Naive thymus-derived CD8-positive, alpha-beta T cell (primary cell): ENCODE data around the gene GPLD1. TPM values are rescaled to one million over a fixed set of nuclear protein-coding genes. Genes with fewer than 3 reads are reported as not detected.
"Not testable (repeated sequence)": the region's sequence is repeated elsewhere in the genome, so short reads cannot be mapped to it uniquely, and the experiment has no call there.

Experiments
- ATAC-seq, 2 donors: fragments of 150-1000 bp; cut with Tn5 transposase in 1 of 2; sonication (Bioruptor Pico), chemical (Tn5 transposase) in 1 of 2; 1 replicate in 1 of 2; 2 replicates in 1 of 2; pipeline ENCODE4 v1.10.0; 2021; ENCODE audit warnings: mild to moderate bottlenecking in 2 of 2, moderate library complexity in 2 of 2
- POLR2A ChIA-PET: fragments of 350-600 bp; sonication (Branson Sonifier 250); formaldehyde crosslinking; loops from one replicate; lab custom pipeline; 2021; ENCODE audit warnings: antibody characterized with exemption; lab: Charles Lee
- DNase-seq, 10 donors: peaks; one replicate each; pipeline versions ENCODE4 v3.0.0 to v3.0.0-alpha.2; 2020 to 2022
- H3K27ac Mint-ChIP-seq, 10 donors: one replicate each; pipeline ENCODE4 v1.8.0; 2020 to 2022; ENCODE audit warnings: mild to moderate bottlenecking in 10 of 10, mixed read lengths in 10 of 10, moderate library complexity in 4 of 10, inconsistent platforms in 1 of 10
- H3K27me3 Mint-ChIP-seq, 5 donors: one replicate each; pipeline ENCODE4 v1.8.0; 2021 to 2022; ENCODE audit warnings: mixed read lengths in 5 of 5
- H3K36me3 Mint-ChIP-seq, 3 donors: one replicate each; pipeline ENCODE4 v1.8.0; 2020 to 2022; ENCODE audit warnings: mixed read lengths in 3 of 3, mild to moderate bottlenecking in 2 of 3, inconsistent platforms in 1 of 3
- H3K4me1 Mint-ChIP-seq, 4 donors: one replicate each; pipeline ENCODE4 v1.8.0; 2021 to 2022; ENCODE audit warnings: mixed read lengths in 4 of 4
- H3K4me3 Mint-ChIP-seq, 10 donors: one replicate each; pipeline ENCODE4 v1.8.0; 2020 to 2022; ENCODE audit warnings: mild to moderate bottlenecking in 10 of 10, mixed read lengths in 10 of 10, moderate library complexity in 6 of 10, inconsistent platforms in 1 of 10
- H3K9me3 Mint-ChIP-seq, 9 donors: one replicate each; pipeline ENCODE4 v1.8.0; 2020 to 2022; ENCODE audit warnings: mixed read lengths in 9 of 9, mild to moderate bottlenecking in 3 of 9, inconsistent platforms in 1 of 9, moderate library complexity in 1 of 9
- polyA plus RNA-seq, 3 donors: library from polyadenylated mRNA; unstranded; fragments of 300-500 nt; fragmentation: Illumina TruSeq; gene quantifications; one replicate each; pipeline ENCODE4 v1.2.3, GENCODE V29; 2021
- total RNA-seq, 8 experiments: library from RNA in 2 of 8; stranded (reverse) in 2 of 8; gene quantifications; one replicate each; pipeline ENCODE4 v1.2.3 and lab custom pipeline; 2021 to 2026

The GPLD1 gene
- total and polyA plus RNA-seq, 5 experiments from 2014 or later: 1.1 to 1.8 (median 1.6) TPM; not detected in 2

GRCh38 chr6:24382891-24383494, 106.4 kb downstream of the GPLD1 start:
- POLR2A ChIA-PET: not testable (repeated sequence)

GRCh38 chr6:24382220-24382540, 107.2 kb downstream of the GPLD1 start:
- DNase-seq: no peak
- POLR2A ChIA-PET: no interaction called here
- peaks cover 0 to 4% (median 0%) of the 10 kb centered on the region in 9 donors for H3K9me3 Mint-ChIP-seq
- H3K36me3 Mint-ChIP-seq: no peaks in the 10 kb centered on the region
- H3K27me3 Mint-ChIP-seq: peaks cover 11 to 23% (median 14%) of the 10 kb centered on the region in 5 donors
- peaks cover 0 to 6% (median 0%) of the 10 kb centered on the region in 4 donors for H3K4me1 Mint-ChIP-seq
- H3K4me3 Mint-ChIP-seq: no peak overlapping the region
- no peak for ATAC-seq
- peak overlapping the region in 1 of 10 donors; percentile 23 for H3K27ac Mint-ChIP-seq

More at GRCh38 chr6:24382891-24383494, 106.4 kb downstream of the GPLD1 start:
- not testable (repeated sequence) for H3K36me3 Mint-ChIP-seq, H3K27ac Mint-ChIP-seq, H3K4me1 Mint-ChIP-seq, H3K4me3 Mint-ChIP-seq, ATAC-seq, DNase-seq, H3K9me3 Mint-ChIP-seq
- H3K27me3 Mint-ChIP-seq: peaks cover 11 to 23% (median 15%) of the 10 kb centered on the region in 5 donors

GRCh38 chr6:24381476-24382219, 107.7 kb downstream of the GPLD1 start:
- ATAC-seq (no peak), DNase-seq (no peak)
- Mint-ChIP-seq H3K9me3 (peaks cover 0 to 4% (median 0%) of the 10 kb centered on the region in 9 donors), H3K4me3 (no peak overlapping the region), H3K4me1 (peaks cover 0 to 6% (median 0%) of the 10 kb centered on the region in 4 donors), H3K36me3 (no peaks in the 10 kb centered on the region), H3K27ac (peak overlapping the region in 1 of 10 donors; percentile 23), H3K27me3 (peaks cover 10 to 22% (median 14%) of the 10 kb centered on the region in 5 donors)
- POLR2A ChIA-PET: no interaction called here

- Mint-ChIP-seq H3K4me1 (peaks cover 0 to 6% (median 0%) of the 10 kb centered on the region in 4 donors), H3K27ac (no peak overlapping the region), H3K4me3 (no peak overlapping the region), H3K36me3 (no peaks in the 10 kb centered on the region), H3K9me3 (peaks cover 0 to 4% (median 0%) of the 10 kb centered on the region in 9 donors), H3K27me3 (peaks cover 3 to 13% (median 8%) of the 10 kb centered on the region in 5 donors)
- POLR2A ChIA-PET: no interaction called here
- DNase-seq (no peak), ATAC-seq (no peak)
Observed at GRCh38 chr6:24378473-24379097, 110.8 kb downstream of the GPLD1 start.

Other genes with a start within 250 kb of the GPLD1 start
- gene DCDC2, start 131.5 kb downstream of the GPLD1 start, total RNA-seq: not detected
- not detected for gene DCDC2, start 131.5 kb downstream of the GPLD1 start, polyA plus RNA-seq
- gene MRS2, start 86.6 kb downstream of the GPLD1 start, total RNA-seq: 10 to 100 TPM; 21.9 to 22.1 TPM
- 10 to 100 TPM; 13.2 to 19.7 (median 16.1) TPM for gene MRS2, start 86.6 kb downstream of the GPLD1 start, polyA plus RNA-seq
- 10 to 100 TPM; 18.8 to 20.7 TPM for gene ALDH5A1, start 5.4 kb upstream of the GPLD1 start, total RNA-seq
- gene ALDH5A1, start 5.4 kb upstream of the GPLD1 start, polyA plus RNA-seq: 10 to 100 TPM; 14.0 to 24.8 (median 15.8) TPM
- gene KIAA0319, start 156.6 kb upstream of the GPLD1 start, total RNA-seq: not detected
- under 1 TPM in 2 of 3 donors, not detected in 1; 0.07 TPM for gene KIAA0319, start 156.6 kb upstream of the GPLD1 start, polyA plus RNA-seq
- 10 to 100 TPM; 74.7 to 76.6 TPM for gene TDP2, start 177.3 kb upstream of the GPLD1 start, total RNA-seq
- gene TDP2, start 177.3 kb upstream of the GPLD1 start, polyA plus RNA-seq: 10 to 100 TPM; 37.9 to 49.1 (median 44.5) TPM
- gene ACOT13, start 177.5 kb upstream of the GPLD1 start, total RNA-seq: 10 to 100 TPM; 10.8 to 11.0 TPM
- gene ACOT13, start 177.5 kb upstream of the GPLD1 start, polyA plus RNA-seq: 10 to 100 TPM; 16.5 to 19.0 (median 16.5) TPM
- 100 to 1,000 TPM; 188 to 190 TPM for gene C6orf62, start 229.6 kb upstream of the GPLD1 start, total RNA-seq
- 100 to 1,000 TPM in 2 of 3 donors, 10 to 100 TPM in 1; 81.5 to 126 (median 101) TPM for gene C6orf62, start 229.6 kb upstream of the GPLD1 start, polyA plus RNA-seq